Thoracic aorta (tissue), 2 donors: ENCODE measurements around the gene EIF4E. TPM values are rescaled to one million over a fixed set of nuclear protein-coding genes. Genes with fewer than 3 reads are reported as not detected.
"Not testable (repeated sequence)": the region's sequence is repeated elsewhere in the genome, so short reads cannot be mapped to it uniquely, and the experiment has no call there.

ENCODE experiments used
- ATAC-seq: fragments of 150-250 bp; one replicate; pipeline ENCODE4 v1.8.0; 2017; ENCODE audit warnings: low read depth; ENCODE audit not compliant: insufficient number of reproducible peaks, low FRiP score
- DNase-seq: peaks from one replicate; pipeline ENCODE4 v3.0.0-alpha.2; 2020; ENCODE audit warnings: low spot score
- H3K27ac ChIP-seq, 2 donors: fragments of 200-600 bp; sonication (generic); 1 replicate in 1 of 2; 2 replicates in 1 of 2; pipeline ENCODE4 v1.5.1; 2016; ENCODE audit warnings: mild to moderate bottlenecking in 2 of 2, moderate library complexity in 2 of 2
- H3K27me3 ChIP-seq: fragments of 200-600 bp; sonication (generic); replicated peaks from 2 replicates; pipeline ENCODE4 v1.6.0; 2016; ENCODE audit warnings: mild to moderate bottlenecking; ENCODE audit not compliant: insufficient read depth
- H3K36me3 ChIP-seq: fragments of 200-600 bp; sonication (generic); one replicate; pipeline ENCODE4 v1.5.1; 2016
- H3K4me1 ChIP-seq, 2 donors: fragments of 200-600 bp; sonication (generic); 1 replicate in 1 of 2; 2 replicates in 1 of 2; pipeline versions ENCODE4 v1.5.1 to v1.6.0; 2016; ENCODE audit warnings: low read depth in 2 of 2, mild to moderate bottlenecking in 1 of 2; ENCODE audit not compliant: control insufficient read depth in 1 of 2
- H3K4me3 ChIP-seq: fragments of 200-600 bp; sonication (generic); 2 replicates; pipeline ENCODE4 v1.5.1; 2016; ENCODE audit warnings: mild to moderate bottlenecking
- H3K9me3 ChIP-seq: fragments of 200-600 bp; sonication (generic); 2 replicates; pipeline ENCODE4 v1.5.1; 2016
- CTCF ChIP-seq: fragments of 200-600 bp; sonication (generic); IDR thresholded peaks from one replicate; pipeline ENCODE4 v1.5.1; 2019; ENCODE audit warnings: antibody characterized with exemption
- total RNA-seq, 2 donors: library from RNA; depleted of rRNA; stranded (reverse); fragments of >200 nt; gene quantifications; one replicate each; pipeline versions ENCODE4 v1.1.0 to v1.2.3, GENCODE V29; 2016

The EIF4E gene
- total RNA-seq, 2 donors from 2014 or later, result 108 to 111 TPM

GRCh38 chr4:98921292-98921691 lies 7.6 kb downstream of the EIF4E start:
- Histone ChIP-seq H3K4me3 (no peak overlapping the region), H3K36me3 (no peaks in the 10 kb centered on the region), H3K9me3 (no peaks in the 10 kb centered on the region), H3K27me3 (no peaks in the 10 kb centered on the region), H3K27ac (no peak overlapping the region), H3K4me1 (peaks cover 10 to 16% of the 10 kb centered on the region in 2 donors)
- ATAC-seq (no peak), DNase-seq (no peak)
- TF ChIP-seq CTCF, result no peak

- no peak for TF ChIP-seq CTCF
- DNase-seq (no peak), ATAC-seq (no peak)
- Histone ChIP-seq H3K36me3 (no peaks in the 10 kb centered on the region), H3K4me3 (no peak overlapping the region), H3K27me3 (no peaks in the 10 kb centered on the region), H3K4me1 (peaks cover 16 to 23% of the 10 kb centered on the region in 2 donors), H3K27ac (no peak overlapping the region), H3K9me3 (no peaks in the 10 kb centered on the region)
Observed at GRCh38 chr4:98919996-98920395, 8.9 kb downstream of the EIF4E start.

- DNase-seq, H3K27me3 ChIP-seq, H3K9me3 ChIP-seq, H3K4me3 ChIP-seq, H3K27ac ChIP-seq, ATAC-seq, H3K36me3 ChIP-seq: not testable (repeated sequence)
- H3K4me1 ChIP-seq, result peaks cover 7 to 54% of the 10 kb centered on the region in 2 donors
Observed at GRCh38 chr4:98910728-98911127, 18.2 kb downstream of the EIF4E start.

GRCh38 chr4:98909646-98910401 lies 19.1 kb downstream of the EIF4E start:
- Histone ChIP-seq H3K4me1 (peaks cover 4 to 45% of the 10 kb centered on the region in 2 donors), H3K27me3 (no peaks in the 10 kb centered on the region), H3K9me3 (no peaks in the 10 kb centered on the region), H3K27ac (no peak overlapping the region), H3K4me3 (no peak overlapping the region), H3K36me3 (no peaks in the 10 kb centered on the region)
- TF ChIP-seq CTCF, result no peak
- no peak for DNase-seq
- no peak for ATAC-seq

- no peak overlapping the region for H3K27ac ChIP-seq
- no peaks in the 10 kb centered on the region for H3K36me3 ChIP-seq
- H3K4me1 ChIP-seq, result peaks cover 4 to 49% of the 10 kb centered on the region in 2 donors
- H3K4me3 ChIP-seq, result no peak overlapping the region
- ATAC-seq, result no peak
- no peak for DNase-seq
- no peaks in the 10 kb centered on the region for H3K9me3 ChIP-seq
- TF ChIP-seq CTCF, result no peak
- H3K27me3 ChIP-seq, result no peaks in the 10 kb centered on the region
Observed at GRCh38 chr4:98908703-98909262, 20.1 kb downstream of the EIF4E start.
